ENCODE measurements around the gene SLC5A4. TPM values are rescaled to one million over a fixed set of nuclear protein-coding genes. Genes with fewer than 3 reads are reported as not detected.
"Not testable (repeated sequence)": the region's sequence is repeated elsewhere in the genome, so short reads cannot be mapped to it uniquely, and the experiment has no call there.

SLC5A4 gene
- total and polyA plus RNA-seq, 2 of the 4 experiments (the other 2 are of a cell fraction) = 0.10 to 0.18 TPM

DNA sequence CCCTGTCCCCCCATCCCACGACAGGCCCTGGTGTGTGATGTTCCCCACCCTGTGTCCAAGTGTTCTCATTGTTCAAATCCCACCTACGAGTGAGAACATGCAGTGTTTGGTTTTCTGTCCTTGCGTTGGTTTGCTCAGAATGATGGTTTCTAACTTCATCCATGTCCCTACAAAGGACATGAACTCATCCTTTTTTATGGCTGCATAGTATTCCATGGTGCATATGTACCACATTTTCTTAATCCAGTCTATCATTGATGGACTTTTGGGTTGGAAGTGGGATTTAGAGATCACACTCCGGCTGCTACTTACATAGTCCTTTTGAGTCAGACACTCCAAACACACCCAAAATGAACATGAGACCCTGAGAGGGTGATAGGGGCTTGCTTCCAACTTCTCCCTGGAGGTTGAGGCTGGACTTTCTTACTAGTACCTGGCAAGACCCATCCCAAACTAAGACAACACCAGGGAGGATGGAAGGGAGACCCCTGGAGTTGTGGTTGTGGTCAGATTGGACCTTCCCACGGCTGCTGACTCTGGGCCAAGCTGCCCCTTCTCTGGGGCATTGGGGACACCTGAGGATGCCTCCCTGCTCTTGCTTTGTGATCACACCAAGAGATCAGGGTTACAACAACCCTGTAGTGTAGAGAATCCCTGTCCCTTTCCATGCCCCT, 57.5 kb downstream of the SLC5A4 start:
- H3K9ac ChIP-seq (ENCODE audit: low read depth, low read length); H2AK5ac ChIP-seq (ENCODE audit: low read depth, low read length); H4K91ac ChIP-seq (ENCODE audit: insufficient read depth, low read depth, low read length); H3K4me3 ChIP-seq (ENCODE audit: insufficient read depth, low read depth, low read length); H2BK20ac ChIP-seq (ENCODE audit: low read depth, low read length); H3K9me1 ChIP-seq (ENCODE audit: insufficient read depth, low read length); H3K27me3 ChIP-seq (ENCODE audit: control insufficient read depth, insufficient read depth, low read length); H3K9me3 ChIP-seq (ENCODE audit: control insufficient read depth, insufficient read depth, low read length); H2AK9ac ChIP-seq (replicated peaks; ENCODE audit: low read depth, low read length, poor library complexity); H4K5ac ChIP-seq (ENCODE audit: low read depth, low read length); H3K79me1 ChIP-seq (ENCODE audit: low read depth in 1 of 2, low read length in 2 of 2); POLR2A ChIA-PET (ENCODE audit: unreplicated experiment); H3K56ac ChIP-seq (ENCODE audit: extremely low read depth, insufficient read depth, low read length); H4K8ac ChIP-seq (ENCODE audit: low read depth in 2 of 2, low read length in 2 of 2); H2BK120ac ChIP-seq (ENCODE audit: low read depth, low read length); H2BK5ac ChIP-seq (ENCODE audit: low read depth, low read length, poor library complexity, severe bottlenecking); in situ Hi-C loops (cut with MboI; ENCODE audit: low sequenced_read_pairs); H3K4me1 ChIP-seq (ENCODE audit: control insufficient read depth, insufficient read depth, low read length); H3K14ac ChIP-seq (replicated peaks; ENCODE audit: low read depth, low read length); H2AFZ ChIP-seq (replicated peaks; ENCODE audit: low read length, poor library complexity); H2BK15ac ChIP-seq (ENCODE audit: low read depth, low read length); H3K27ac ChIP-seq (ENCODE audit: insufficient read depth, low read length); dilution Hi-C loops (cut with HindIII; ENCODE audit: low sequenced_read_pairs, unreplicated experiment); BruUV-seq (replicated peaks); H4K20me1 ChIP-seq (ENCODE audit: insufficient read depth, low read length); CTCF ChIA-PET; H3K4me2 ChIP-seq (ENCODE audit: low read depth, low read length); DNase-seq; H3K36me3 ChIP-seq (ENCODE audit: control insufficient read depth, insufficient read depth, low read length); H3K23ac ChIP-seq (ENCODE audit: low read depth, low read length); ATAC-seq (ENCODE audit: low read depth); H3K18ac ChIP-seq (ENCODE audit: low read depth, low read length); intact Hi-C loops (cut with micrococcal nuclease); H3K4ac ChIP-seq (ENCODE audit: low read depth, low read length): not testable (repeated sequence)
- no CpG with 5 or more reads among the region's 5 CpGs for WGBS, 2 experiments (ENCODE audit: extremely low coverage in 2 of 2, insufficient read length in 1 of 2)

DNA sequence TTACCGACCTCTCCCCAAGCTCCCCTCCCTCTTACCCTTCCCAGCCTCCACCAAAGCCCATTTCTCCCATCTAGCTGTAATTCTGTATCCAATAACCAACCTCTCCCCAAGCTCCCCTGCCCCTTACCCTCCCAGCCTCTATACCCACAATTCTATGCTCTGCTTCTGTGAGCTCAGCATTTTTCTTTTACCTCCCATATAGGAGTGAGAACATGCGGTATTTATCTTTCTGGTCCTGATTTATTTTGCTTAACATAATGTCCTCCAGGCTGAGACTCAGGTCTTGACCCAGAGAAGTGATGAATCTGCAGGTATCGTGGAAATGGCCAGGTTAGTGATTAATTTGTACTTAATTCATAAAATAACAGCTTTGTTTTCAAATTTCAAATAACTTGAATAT, 59.2 kb downstream of the SLC5A4 start:
- CTCF ChIA-PET; H2BK120ac ChIP-seq (ENCODE audit: low read depth, low read length); H3K9me1 ChIP-seq (ENCODE audit: insufficient read depth, low read length); intact Hi-C loops (cut with micrococcal nuclease); dilution Hi-C loops (cut with HindIII; ENCODE audit: low sequenced_read_pairs, unreplicated experiment); H3K36me3 ChIP-seq (ENCODE audit: control insufficient read depth, insufficient read depth, low read length); H2AK9ac ChIP-seq (replicated peaks; ENCODE audit: low read depth, low read length, poor library complexity); H4K20me1 ChIP-seq (ENCODE audit: insufficient read depth, low read length); H4K8ac ChIP-seq (ENCODE audit: low read depth in 2 of 2, low read length in 2 of 2); H2AK5ac ChIP-seq (ENCODE audit: low read depth, low read length); H2BK5ac ChIP-seq (ENCODE audit: low read depth, low read length, poor library complexity, severe bottlenecking); DNase-seq; H3K9me3 ChIP-seq (ENCODE audit: control insufficient read depth, insufficient read depth, low read length); H3K9ac ChIP-seq (ENCODE audit: low read depth, low read length); H2AFZ ChIP-seq (replicated peaks; ENCODE audit: low read length, poor library complexity); H3K4me1 ChIP-seq (ENCODE audit: control insufficient read depth, insufficient read depth, low read length); POLR2A ChIA-PET (ENCODE audit: unreplicated experiment); in situ Hi-C loops (cut with MboI; ENCODE audit: low sequenced_read_pairs); H3K4ac ChIP-seq (ENCODE audit: low read depth, low read length); H2BK20ac ChIP-seq (ENCODE audit: low read depth, low read length); H3K4me2 ChIP-seq (ENCODE audit: low read depth, low read length); H3K56ac ChIP-seq (ENCODE audit: extremely low read depth, insufficient read depth, low read length); H3K23ac ChIP-seq (ENCODE audit: low read depth, low read length); H4K5ac ChIP-seq (ENCODE audit: low read depth, low read length); BruUV-seq (replicated peaks); H3K14ac ChIP-seq (replicated peaks; ENCODE audit: low read depth, low read length); H3K18ac ChIP-seq (ENCODE audit: low read depth, low read length); H4K91ac ChIP-seq (ENCODE audit: insufficient read depth, low read depth, low read length); H3K27me3 ChIP-seq (ENCODE audit: control insufficient read depth, insufficient read depth, low read length); H3K79me1 ChIP-seq (ENCODE audit: low read depth in 1 of 2, low read length in 2 of 2); ATAC-seq (ENCODE audit: low read depth); H2BK15ac ChIP-seq (ENCODE audit: low read depth, low read length); H3K27ac ChIP-seq (ENCODE audit: insufficient read depth, low read length); H3K4me3 ChIP-seq (ENCODE audit: insufficient read depth, low read depth, low read length): not testable (repeated sequence)
- whole genome bisulfite sequencing, 2 experiments (ENCODE audit: extremely low coverage in 2 of 2, insufficient read length in 1 of 2) = 40% methylated on average over 1 of the region's 3 CpGs; no CpG with 5 or more reads in 1 of the 2 experiments

All from IMR-90 (cell line).